ENCODE results near the gene TBCD.

Gene TBCD

GRCh38 chr17:82710499-82711232 lies 41.2 kb upstream of the TBCD start:
- H3K4me1 ChIP-seq (ENCODE audit: control insufficient read depth, insufficient read depth, low read length): no peaks in the 10 kb centered on the region

GRCh38 chr17:82713071-82713723 lies 38.7 kb upstream of the TBCD start:
- no peaks in the 10 kb centered on the region for H3K4me1 ChIP-seq (ENCODE audit: control insufficient read depth, insufficient read depth, low read length)
- no peaks in the 10 kb centered on the region for H3K36me3 ChIP-seq (ENCODE audit: control insufficient read depth, insufficient read depth, low read length)
- H3K27me3 ChIP-seq (ENCODE audit: control insufficient read depth, insufficient read depth, low read length): no peaks in the 10 kb centered on the region
- H3K4me3 ChIP-seq (ENCODE audit: low read length): no peak overlapping the region
- no peak for DNase-seq (ENCODE audit: low read depth, low spot score)
- no peaks in the 10 kb centered on the region for H3K9me3 ChIP-seq (ENCODE audit: control insufficient read depth, insufficient read depth, low read length)
- no peak overlapping the region for H3K27ac ChIP-seq (ENCODE audit: low read length)
- no CpG with 5 or more reads among the region's 35 CpGs for WGBS (ENCODE audit: insufficient coverage, insufficient read length)

More at GRCh38 chr17:82710499-82711232, 41.2 kb upstream of the TBCD start:
- Histone ChIP-seq H3K36me3 (ENCODE audit: control insufficient read depth, insufficient read depth, low read length) (no peaks in the 10 kb centered on the region), H3K4me3 (ENCODE audit: low read length) (no peak overlapping the region), H3K27me3 (ENCODE audit: control insufficient read depth, insufficient read depth, low read length) (no peaks in the 10 kb centered on the region), H3K9me3 (ENCODE audit: control insufficient read depth, insufficient read depth, low read length) (no peaks in the 10 kb centered on the region), H3K27ac (ENCODE audit: low read length) (no peak overlapping the region)
- WGBS (ENCODE audit: insufficient coverage, insufficient read length): no CpG with 5 or more reads among the region's 29 CpGs
- DNase-seq (ENCODE audit: low read depth, low spot score): no peak

- no CpG with 5 or more reads among the region's 75 CpGs for WGBS (ENCODE audit: insufficient coverage, insufficient read length)
- Histone ChIP-seq H3K9me3 (ENCODE audit: control insufficient read depth, insufficient read depth, low read length) (no peaks in the 10 kb centered on the region), H3K27ac (ENCODE audit: low read length) (no peak within 1 kb of the TSS), H3K4me3 (ENCODE audit: low read length) (peak within 1 kb of the TSS; percentile 75), H3K27me3 (ENCODE audit: control insufficient read depth, insufficient read depth, low read length) (no peaks in the 10 kb centered on the region), H3K4me1 (ENCODE audit: control insufficient read depth, insufficient read depth, low read length) (no peaks in the 10 kb centered on the region), H3K36me3 (ENCODE audit: control insufficient read depth, insufficient read depth, low read length) (0 out of 2 replicates have a peak, but pooled peaks cover 3% of the 10 kb centered on the region)
- no peak for DNase-seq (ENCODE audit: low read depth, low spot score)
Measured at GRCh38 chr17:82716203-82717010, 35.5 kb upstream of the TBCD start, which contains the start of gene FN3KRP. TSS of gene FN3KRP (plus strand) at chr17:82716706. CDS start at chr17:82716756, 50 bp downstream.

- DNase-seq (ENCODE audit: low read depth, low spot score): no peak
- Histone ChIP-seq H3K4me3 (ENCODE audit: low read length) (no peak overlapping the region), H3K27ac (ENCODE audit: low read length) (no peak overlapping the region), H3K27me3 (ENCODE audit: control insufficient read depth, insufficient read depth, low read length) (no peaks in the 10 kb centered on the region), H3K9me3 (ENCODE audit: control insufficient read depth, insufficient read depth, low read length) (no peaks in the 10 kb centered on the region), H3K36me3 (ENCODE audit: control insufficient read depth, insufficient read depth, low read length) (peaks cover 7% of the 10 kb centered on the region; the same call in 1 of the 2 replicates), H3K4me1 (ENCODE audit: control insufficient read depth, insufficient read depth, low read length) (no peaks in the 10 kb centered on the region)
- no CpG with 5 or more reads among the region's 18 CpGs for whole genome bisulfite sequencing (ENCODE audit: insufficient coverage, insufficient read length)
Measured at GRCh38 chr17:82718986-82719685, 32.7 kb upstream of the TBCD start.

GRCh38 chr17:82720204-82720603 lies 31.7 kb upstream of the TBCD start:
- Histone ChIP-seq H3K27ac (ENCODE audit: low read length) (no peak overlapping the region), H3K4me1 (ENCODE audit: control insufficient read depth, insufficient read depth, low read length) (no peaks in the 10 kb centered on the region), H3K27me3 (ENCODE audit: control insufficient read depth, insufficient read depth, low read length) (no peaks in the 10 kb centered on the region), H3K4me3 (ENCODE audit: low read length) (no peak overlapping the region), H3K9me3 (ENCODE audit: control insufficient read depth, insufficient read depth, low read length) (no peaks in the 10 kb centered on the region), H3K36me3 (ENCODE audit: control insufficient read depth, insufficient read depth, low read length) (peaks cover 7% of the 10 kb centered on the region; the same call in 1 of the 2 replicates)
- WGBS (ENCODE audit: insufficient coverage, insufficient read length): no CpG with 5 or more reads among the region's 19 CpGs
- no peak for DNase-seq (ENCODE audit: low read depth, low spot score)

- no peaks in the 10 kb centered on the region for H3K9me3 ChIP-seq (ENCODE audit: control insufficient read depth, insufficient read depth, low read length)
- no peak for DNase-seq (ENCODE audit: low read depth, low spot score)
- H3K27ac ChIP-seq (ENCODE audit: low read length): no peak overlapping the region
- H3K4me3 ChIP-seq (ENCODE audit: low read length): no peak overlapping the region
- H3K27me3 ChIP-seq (ENCODE audit: control insufficient read depth, insufficient read depth, low read length): no peaks in the 10 kb centered on the region
- no CpG with 5 or more reads among the region's 19 CpGs for WGBS (ENCODE audit: insufficient coverage, insufficient read length)
- H3K4me1 ChIP-seq (ENCODE audit: control insufficient read depth, insufficient read depth, low read length): no peaks in the 10 kb centered on the region
- peaks cover 11% of the 10 kb centered on the region; the same call in 1 of the 2 replicates for H3K36me3 ChIP-seq (ENCODE audit: control insufficient read depth, insufficient read depth, low read length)
Measured at GRCh38 chr17:82722341-82723013, 29.4 kb upstream of the TBCD start.

- DNase-seq (ENCODE audit: low read depth, low spot score): no peak
- no peaks in the 10 kb centered on the region for H3K9me3 ChIP-seq (ENCODE audit: control insufficient read depth, insufficient read depth, low read length)
- no CpG with 5 or more reads among the region's 26 CpGs for WGBS (ENCODE audit: insufficient coverage, insufficient read length)
Measured at GRCh38 chr17:82723169-82723807, 28.6 kb upstream of the TBCD start.

GRCh38 chr17:82726427-82726826 lies 25.4 kb upstream of the TBCD start:
- H3K9me3 ChIP-seq (ENCODE audit: control insufficient read depth, insufficient read depth, low read length): no peaks in the 10 kb centered on the region
- peaks cover 9% of the 10 kb centered on the region for H3K36me3 ChIP-seq (ENCODE audit: control insufficient read depth, insufficient read depth, low read length)
- H3K27me3 ChIP-seq (ENCODE audit: control insufficient read depth, insufficient read depth, low read length): no peaks in the 10 kb centered on the region
- no peak overlapping the region for H3K4me3 ChIP-seq (ENCODE audit: low read length)
- no peak overlapping the region for H3K27ac ChIP-seq (ENCODE audit: low read length)
- no peaks in the 10 kb centered on the region for H3K4me1 ChIP-seq (ENCODE audit: control insufficient read depth, insufficient read depth, low read length)
- no CpG with 5 or more reads among the region's 10 CpGs for WGBS (ENCODE audit: insufficient coverage, insufficient read length)
- no peak for DNase-seq (ENCODE audit: low read depth, low spot score)

More at GRCh38 chr17:82723169-82723807, 28.6 kb upstream of the TBCD start:
- H3K4me3 ChIP-seq (ENCODE audit: low read length): no peak overlapping the region
- H3K27ac ChIP-seq (ENCODE audit: low read length): no peak overlapping the region
- H3K4me1 ChIP-seq (ENCODE audit: control insufficient read depth, insufficient read depth, low read length): no peaks in the 10 kb centered on the region
- no peaks in the 10 kb centered on the region for H3K27me3 ChIP-seq (ENCODE audit: control insufficient read depth, insufficient read depth, low read length)
- peaks cover 11% of the 10 kb centered on the region; the same call in 1 of the 2 replicates for H3K36me3 ChIP-seq (ENCODE audit: control insufficient read depth, insufficient read depth, low read length)

GRCh38 chr17:82729479-82730260 lies 22.2 kb upstream of the TBCD start:
- Histone ChIP-seq H3K27ac (ENCODE audit: low read length) (no peak overlapping the region), H3K36me3 (ENCODE audit: control insufficient read depth, insufficient read depth, low read length) (peaks cover 4% of the 10 kb centered on the region), H3K9me3 (ENCODE audit: control insufficient read depth, insufficient read depth, low read length) (no peaks in the 10 kb centered on the region), H3K4me1 (ENCODE audit: control insufficient read depth, insufficient read depth, low read length) (no peaks in the 10 kb centered on the region), H3K4me3 (ENCODE audit: low read length) (no peak overlapping the region), H3K27me3 (ENCODE audit: control insufficient read depth, insufficient read depth, low read length) (no peaks in the 10 kb centered on the region)
- no CpG with 5 or more reads among the region's 48 CpGs for WGBS (ENCODE audit: insufficient coverage, insufficient read length)
- no peak for DNase-seq (ENCODE audit: low read depth, low spot score)

Data from iPS DF 6.9 (cell line).